ENCODE data around the gene ZNF473.

The ZNF473 gene

GRCh38 chr19:50050406-50051227, 24.8 kb downstream of the ZNF473 start:
- TF ChIP-seq CTCF (conservative IDR thresholded peaks at IDR 0.05), result no peak
- peak overlapping the region; percentile 76 for H3K27ac ChIP-seq

GRCh38 chr19:50051228-50051895, 25.6 kb downstream of the ZNF473 start:
- peak overlapping the region; percentile 76 for H3K27ac ChIP-seq

- peak overlapping the region; percentile 76 for H3K27ac ChIP-seq
- no peak for TF ChIP-seq CTCF (conservative IDR thresholded peaks at IDR 0.05)
These were observed 26.2 kb downstream of the ZNF473 start for GRCh38 chr19:50051964-50052363.

- TF ChIP-seq CTCF (conservative IDR thresholded peaks at IDR 0.05), result no peak
- no peak overlapping the region; the same call in 1 of the 2 replicates for H3K27ac ChIP-seq
These were observed 27.3 kb downstream of the ZNF473 start for GRCh38 chr19:50053119-50053518.

GRCh38 chr19:50058425-50058824, 32.6 kb downstream of the ZNF473 start:
- TF ChIP-seq CTCF (conservative IDR thresholded peaks at IDR 0.05), result no peak
- no peak overlapping the region for H3K27ac ChIP-seq

- H3K27ac ChIP-seq, result no peak overlapping the region
- no peak for TF ChIP-seq CTCF (conservative IDR thresholded peaks at IDR 0.05)
These were observed 33.2 kb downstream of the ZNF473 start for GRCh38 chr19:50059045-50059444.

GRCh38 chr19:50060107-50060506, 34.3 kb downstream of the ZNF473 start:
- H3K27ac ChIP-seq, result no peak overlapping the region
- TF ChIP-seq CTCF (conservative IDR thresholded peaks at IDR 0.05), result no peak

- H3K27ac ChIP-seq, result no peak overlapping the region
- TF ChIP-seq CTCF (conservative IDR thresholded peaks at IDR 0.05), result no peak
These were observed 35.8 kb downstream of the ZNF473 start for GRCh38 chr19:50061650-50062049.

All from VCaP (cell line).